Duodenal mucosa (tissue), 2 donors: ENCODE data around the gene TDRD12.
"Not testable (repeated sequence)": the region's sequence is repeated elsewhere in the genome, so short reads cannot be mapped to it uniquely, and the experiment has no call there.

Experiments used
- H3K27ac ChIP-seq: one replicate; pipeline ENCODE4 v1.7.0; 2013; ENCODE audit warnings: low read depth, low read length
- H3K27me3 ChIP-seq, 2 donors: one replicate each; pipeline ENCODE4 v1.7.0; 2013; ENCODE audit warnings: low read length in 2 of 2, control low read depth in 1 of 2; ENCODE audit not compliant: insufficient read depth in 2 of 2, control insufficient read depth in 1 of 2
- H3K36me3 ChIP-seq, 2 donors: one replicate each; pipeline ENCODE4 v1.7.0; 2013; ENCODE audit warnings: low read length in 2 of 2, control low read depth in 1 of 2; ENCODE audit not compliant: insufficient read depth in 2 of 2, control insufficient read depth in 1 of 2
- H3K4me1 ChIP-seq, 2 donors: one replicate each; pipeline ENCODE4 v1.7.0; 2013; ENCODE audit warnings: low read length in 2 of 2, control low read depth in 1 of 2; ENCODE audit not compliant: insufficient read depth in 2 of 2, control insufficient read depth in 1 of 2
- H3K4me3 ChIP-seq, 2 donors: one replicate each; pipeline ENCODE4 v1.7.0; 2013; ENCODE audit warnings: low read length in 2 of 2, low read depth in 1 of 2
- H3K9ac ChIP-seq, 2 donors: one replicate each; pipeline ENCODE4 v1.7.0; 2013; ENCODE audit warnings: low read length in 2 of 2, low read depth in 1 of 2
- H3K9me3 ChIP-seq, 2 donors: one replicate each; pipeline ENCODE4 v1.7.0; 2013; ENCODE audit warnings: low read length in 2 of 2, control low read depth in 1 of 2; ENCODE audit not compliant: control insufficient read depth in 1 of 2

The TDRD12 gene

GRCh38 chr19:32711747-32712146, 7.8 kb upstream of the TDRD12 start:
- H3K36me3 ChIP-seq: peaks cover 5 to 34% of the 10 kb centered on the region in 2 donors
- H3K27ac ChIP-seq: no peak overlapping the region
- H3K4me1 ChIP-seq: peaks cover 2 to 4% of the 10 kb centered on the region in 2 donors
- H3K9ac ChIP-seq: no peak overlapping the region
- no peaks in the 10 kb centered on the region for H3K27me3 ChIP-seq
- H3K9me3 ChIP-seq: no peaks in the 10 kb centered on the region
- H3K4me3 ChIP-seq: no peak overlapping the region

GRCh38 chr19:32716203-32716602, 3.4 kb upstream of the TDRD12 start:
- H3K4me1 ChIP-seq, H3K9me3 ChIP-seq, H3K27me3 ChIP-seq, H3K9ac ChIP-seq, H3K4me3 ChIP-seq, H3K27ac ChIP-seq: not testable (repeated sequence)
- H3K36me3 ChIP-seq: peaks cover 5 to 32% of the 10 kb centered on the region in 2 donors

- H3K27ac ChIP-seq: no peak overlapping the region
- no peak overlapping the region for H3K9ac ChIP-seq
- peaks cover 4 to 26% of the 10 kb centered on the region in 2 donors for H3K36me3 ChIP-seq
- H3K27me3 ChIP-seq: no peaks in the 10 kb centered on the region
- H3K4me1 ChIP-seq: no peaks in the 10 kb centered on the region
- H3K9me3 ChIP-seq: no peaks in the 10 kb centered on the region
- H3K4me3 ChIP-seq: no peak overlapping the region
These were observed 2.1 kb upstream of the TDRD12 start for GRCh38 chr19:32717496-32717895.

GRCh38 chr19:32718286-32718685, 1.3 kb upstream of the TDRD12 start:
- peaks cover under 1 to 20% of the 10 kb centered on the region in 2 donors for H3K36me3 ChIP-seq
- no peaks in the 10 kb centered on the region for H3K27me3 ChIP-seq
- no peaks in the 10 kb centered on the region for H3K9me3 ChIP-seq
- H3K4me3 ChIP-seq: no peak overlapping the region
- no peak overlapping the region for H3K27ac ChIP-seq
- no peak overlapping the region for H3K9ac ChIP-seq
- no peaks in the 10 kb centered on the region for H3K4me1 ChIP-seq

- Histone ChIP-seq H3K9me3 (no peaks in the 10 kb centered on the region), H3K36me3 (peaks cover 0 to 8% of the 10 kb centered on the region in 2 donors), H3K27ac (no peak overlapping the region), H3K4me3 (no peak overlapping the region), H3K27me3 (no peaks in the 10 kb centered on the region), H3K9ac (no peak overlapping the region), H3K4me1 (no peaks in the 10 kb centered on the region)
These were observed 809 bp downstream of the TDRD12 start for GRCh38 chr19:32720216-32720935.

- Histone ChIP-seq H3K4me1 (no peaks in the 10 kb centered on the region), H3K27me3 (no peaks in the 10 kb centered on the region), H3K9me3 (no peaks in the 10 kb centered on the region), H3K36me3 (peaks cover 0 to 8% of the 10 kb centered on the region in 2 donors), H3K27ac (no peak overlapping the region), H3K4me3 (no peak overlapping the region), H3K9ac (no peak overlapping the region)
These were observed 1.3 kb downstream of the TDRD12 start for GRCh38 chr19:32720936-32721250.

- H3K9me3 ChIP-seq: no peaks in the 10 kb centered on the region
- no peaks in the 10 kb centered on the region for H3K36me3 ChIP-seq
- H3K4me1 ChIP-seq: no peaks in the 10 kb centered on the region
- H3K9ac ChIP-seq: no peak overlapping the region
- no peak overlapping the region for H3K4me3 ChIP-seq
- no peaks in the 10 kb centered on the region for H3K27me3 ChIP-seq
- no peak overlapping the region for H3K27ac ChIP-seq
These were observed 16.4 kb downstream of the TDRD12 start for GRCh38 chr19:32735936-32736335.

GRCh38 chr19:32743021-32743420, 23.5 kb downstream of the TDRD12 start:
- no peaks in the 10 kb centered on the region for H3K36me3 ChIP-seq
- no peaks in the 10 kb centered on the region for H3K9me3 ChIP-seq
- peaks cover 3% of the 10 kb centered on the region in 2 donors for H3K27me3 ChIP-seq
- no peaks in the 10 kb centered on the region for H3K4me1 ChIP-seq
- H3K27ac ChIP-seq: no peak overlapping the region
- H3K4me3 ChIP-seq: no peak overlapping the region
- no peak overlapping the region for H3K9ac ChIP-seq

GRCh38 chr19:32743447-32743846, 23.9 kb downstream of the TDRD12 start:
- Histone ChIP-seq H3K4me1 (no peaks in the 10 kb centered on the region), H3K27ac (no peak overlapping the region), H3K36me3 (no peaks in the 10 kb centered on the region), H3K9me3 (no peaks in the 10 kb centered on the region), H3K4me3 (no peak overlapping the region), H3K27me3 (peaks cover 3% of the 10 kb centered on the region in 2 donors), H3K9ac (no peak overlapping the region)

GRCh38 chr19:32744555-32745325, 25.2 kb downstream of the TDRD12 start:
- H3K36me3 ChIP-seq: no peaks in the 10 kb centered on the region
- H3K4me1 ChIP-seq: no peaks in the 10 kb centered on the region
- no peak overlapping the region for H3K27ac ChIP-seq
- no peaks in the 10 kb centered on the region for H3K9me3 ChIP-seq
- H3K9ac ChIP-seq: no peak overlapping the region
- no peak overlapping the region for H3K4me3 ChIP-seq
- peaks cover 3% of the 10 kb centered on the region in 2 donors for H3K27me3 ChIP-seq
